Panc1 (cell line): ENCODE data around the gene SLC25A10.
"Not testable (repeated sequence)": the region's sequence is repeated elsewhere in the genome, so short reads cannot be mapped to it uniquely, and the experiment has no call there.

Source experiments
- CTCF ChIP-seq: fragments of 450-650 bp; IDR thresholded peaks from 2 replicates; pipeline ENCODE4 v1.5.1; 2017; ENCODE audit warnings: mild to moderate bottlenecking
- POLR2AphosphoS5 ChIP-seq: IDR thresholded peaks from 2 replicates; pipeline ENCODE4 v1.6.1; 2012; ENCODE audit warnings: mild to moderate bottlenecking, low read depth, low read length, moderate library complexity

GRCh38 chr17:81675515-81676221 lies 36.4 kb upstream of the SLC25A10 start:
- not testable (repeated sequence) for TF ChIP-seq CTCF, POLR2AphosphoS5
